Suprapubic skin (tissue), 4 donors: ENCODE measurements around the gene FBRSL1.

ENCODE experiments used
- CTCF ChIP-seq, 2 donors: fragments of 200-600 bp in 1 of 2; fragments of 450-650 bp in 1 of 2; sonication (generic) in 1 of 2; IDR thresholded peaks; one replicate each; pipeline ENCODE4 v1.5.1; 2016 to 2019; ENCODE audit warnings: antibody characterized with exemption in 2 of 2, mild to moderate bottlenecking in 1 of 2, moderate library complexity in 1 of 2
- EP300 ChIP-seq: sonication (generic); formaldehyde crosslinking; IDR thresholded peaks from one replicate; pipeline ENCODE4 v1.6.1; 2017; ENCODE audit warnings: antibody characterized with exemption
- POLR2A ChIP-seq, 2 donors: fragments of 450-650 bp; IDR thresholded peaks; one replicate each; pipeline ENCODE4 v1.6.1; 2017; ENCODE audit warnings: antibody characterized with exemption in 2 of 2, mild to moderate bottlenecking in 2 of 2, moderate library complexity in 2 of 2
- POLR2AphosphoS5 ChIP-seq, 3 donors: sonication (generic); formaldehyde crosslinking; IDR thresholded peaks; one replicate each; pipeline ENCODE4 v1.6.1; 2017; ENCODE audit warnings: antibody characterized with exemption in 3 of 3

GRCh38 chr12:132558861-132559623 lies 69.1 kb downstream of the FBRSL1 start:
- TF ChIP-seq CTCF (IDR thresholded peaks at IDR 0.05) (no peak), POLR2A (IDR thresholded peaks at IDR 0.05) (no peak), POLR2AphosphoS5 (IDR thresholded peaks at IDR 0.05) (no peak), EP300 (no peak)
